Fibroblast of the aortic adventitia (primary cell): ENCODE measurements around the gene TRABD2B. TPM values are rescaled to one million over a fixed set of nuclear protein-coding genes. Genes with fewer than 3 reads are reported as not detected.

Experiments used
- DNase-seq: peaks from one replicate; pipeline ENCODE4 v3.0.0-alpha.2; 2010; ENCODE audit warnings: low read depth
- H3K4me3 ChIP-seq: 2 replicates; pipeline ENCODE4 v1.5.1; 2011; ENCODE audit warnings: low read depth, mild to moderate bottlenecking, control low read depth, low read length, moderate library complexity
- total RNA-seq: library from RNA; depleted of rRNA; stranded (reverse); fragments of >200 nt; gene quantifications from 2 replicates; pipeline ENCODE4 v1.2.3, GENCODE V29; 2012; ENCODE audit warnings: low replicate concordance
- TF ChIP-seq, protein P1 (sequence below): IDR thresholded peaks from 2 replicates; pipeline ENCODE4 v1.5.1; 2011; ENCODE audit warnings: mild to moderate bottlenecking, low read length, control low read depth, inconsistent platforms; ENCODE audit not compliant: insufficient read depth

TRABD2B gene
- total RNA-seq, 1 donor = under 0.01 TPM

DNA sequence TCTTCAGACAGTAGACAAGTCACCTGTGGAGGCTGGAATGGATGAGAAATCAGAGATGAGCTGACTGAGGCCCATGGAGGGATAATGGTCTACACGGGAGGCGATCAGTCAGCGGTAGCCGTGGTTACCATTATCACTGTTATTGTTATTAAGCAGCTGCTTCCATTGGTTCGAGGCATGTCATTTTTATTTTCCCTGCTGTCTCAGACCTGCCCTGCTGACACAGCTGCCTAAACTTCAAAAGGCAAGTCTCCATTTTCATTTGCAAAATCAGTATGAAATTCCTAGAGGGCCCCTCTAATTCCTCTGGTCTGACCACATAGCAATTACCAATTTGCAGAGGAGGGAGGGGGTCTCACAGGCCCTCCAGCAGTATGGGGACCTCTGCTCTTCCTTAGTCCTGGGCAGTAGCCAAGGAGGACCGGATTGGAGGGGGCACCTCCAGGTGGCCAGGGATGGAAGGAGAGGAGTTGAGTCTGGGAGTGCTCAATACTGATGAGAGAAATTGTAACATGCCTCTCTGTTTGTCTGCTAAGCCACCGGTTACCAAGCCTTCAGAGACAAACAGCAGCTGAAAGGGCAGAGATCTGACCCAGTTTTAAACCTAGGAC, 184.2 kb downstream of the TRABD2B start:
- no peak for DNase-seq
- TF ChIP-seq, protein P1, sequence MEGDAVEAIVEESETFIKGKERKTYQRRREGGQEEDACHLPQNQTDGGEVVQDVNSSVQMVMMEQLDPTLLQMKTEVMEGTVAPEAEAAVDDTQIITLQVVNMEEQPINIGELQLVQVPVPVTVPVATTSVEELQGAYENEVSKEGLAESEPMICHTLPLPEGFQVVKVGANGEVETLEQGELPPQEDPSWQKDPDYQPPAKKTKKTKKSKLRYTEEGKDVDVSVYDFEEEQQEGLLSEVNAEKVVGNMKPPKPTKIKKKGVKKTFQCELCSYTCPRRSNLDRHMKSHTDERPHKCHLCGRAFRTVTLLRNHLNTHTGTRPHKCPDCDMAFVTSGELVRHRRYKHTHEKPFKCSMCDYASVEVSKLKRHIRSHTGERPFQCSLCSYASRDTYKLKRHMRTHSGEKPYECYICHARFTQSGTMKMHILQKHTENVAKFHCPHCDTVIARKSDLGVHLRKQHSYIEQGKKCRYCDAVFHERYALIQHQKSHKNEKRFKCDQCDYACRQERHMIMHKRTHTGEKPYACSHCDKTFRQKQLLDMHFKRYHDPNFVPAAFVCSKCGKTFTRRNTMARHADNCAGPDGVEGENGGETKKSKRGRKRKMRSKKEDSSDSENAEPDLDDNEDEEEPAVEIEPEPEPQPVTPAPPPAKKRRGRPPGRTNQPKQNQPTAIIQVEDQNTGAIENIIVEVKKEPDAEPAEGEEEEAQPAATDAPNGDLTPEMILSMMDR = no peak
- no peak overlapping the region for H3K4me3 ChIP-seq

DNA sequence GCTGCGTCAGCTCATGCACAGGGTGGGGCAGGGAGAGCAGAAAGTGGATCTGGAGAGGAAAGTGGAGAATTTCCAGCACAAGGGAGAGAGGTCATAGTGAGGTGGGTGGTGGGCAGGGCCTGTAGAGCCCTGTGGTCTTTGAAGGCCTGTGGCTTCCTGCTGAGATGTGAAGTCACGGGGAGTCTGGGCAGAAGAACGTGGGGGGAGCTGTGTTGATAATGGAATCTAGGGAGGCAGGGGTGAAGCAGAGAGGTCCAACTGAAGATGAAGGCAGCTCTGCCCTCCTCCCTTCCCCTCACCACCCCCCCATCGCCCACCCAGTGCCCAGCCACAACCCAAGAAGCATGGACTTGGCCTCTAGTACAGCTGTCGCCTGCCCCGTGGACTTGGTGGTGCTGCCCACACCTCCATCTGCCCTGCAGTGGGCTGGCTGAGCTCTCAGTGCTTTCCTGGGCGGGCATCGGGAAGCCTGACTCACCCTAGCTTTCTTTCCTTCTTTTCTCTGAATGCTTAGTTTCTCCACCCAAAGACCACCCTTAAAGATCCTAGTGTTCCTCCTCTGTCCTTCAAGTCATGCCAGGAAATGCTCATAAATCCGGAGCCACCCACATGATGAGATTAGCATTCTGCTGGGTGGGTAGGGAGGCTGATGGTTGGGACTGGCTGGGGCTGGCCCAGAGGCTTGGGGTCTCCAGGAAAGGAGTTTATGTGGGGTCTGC, 186.1 kb downstream of the TRABD2B start:
- no peak overlapping the region for H3K4me3 ChIP-seq
- no peak for DNase-seq
- TF ChIP-seq, protein P1 = no peak

DNA sequence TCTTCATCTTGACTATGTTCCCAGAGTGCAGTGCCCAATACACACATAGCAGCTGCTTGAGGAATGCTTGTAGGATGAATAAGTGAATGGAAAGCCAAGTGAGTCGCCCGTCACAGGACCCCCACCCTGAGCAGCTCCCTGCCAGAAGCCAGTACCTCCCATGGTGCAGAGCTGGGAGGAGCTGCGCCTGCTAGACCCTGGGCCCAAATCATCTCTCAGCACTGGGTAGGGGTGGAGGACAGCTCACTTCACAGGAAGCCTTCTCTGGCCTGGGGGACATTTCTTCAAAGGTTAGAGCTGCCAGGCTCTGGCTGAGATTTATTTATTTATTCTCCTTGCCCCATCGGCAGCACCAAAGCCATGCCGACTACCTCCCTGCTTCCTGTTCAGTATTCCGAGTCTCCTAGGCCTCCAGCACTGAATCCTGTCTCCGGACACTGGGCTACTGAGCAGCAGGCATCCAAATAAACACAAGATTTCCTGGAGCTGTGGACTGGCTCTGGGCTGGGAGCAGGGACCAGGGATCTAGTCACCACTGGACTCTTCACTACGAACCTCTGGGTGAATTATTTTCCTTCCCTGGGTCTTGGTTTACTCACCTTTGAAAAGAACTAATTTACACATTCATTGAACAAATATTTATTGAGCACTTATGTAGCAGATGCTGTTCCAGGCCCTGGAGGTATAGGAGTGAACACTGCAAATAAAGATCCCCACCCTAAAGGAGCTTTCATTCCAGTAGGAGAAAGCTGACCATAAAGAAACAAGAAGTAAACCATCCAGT, 187.7 kb downstream of the TRABD2B start:
- TF ChIP-seq, protein P1 = no peak
- no peak overlapping the region for H3K4me3 ChIP-seq
- DNase-seq = peak; percentile 5

GRCh38 chr1:47808612-47809011, 188.6 kb downstream of the TRABD2B start:
- TF ChIP-seq, protein P1 = no peak
- no peak for DNase-seq
- H3K4me3 ChIP-seq = no peak overlapping the region

DNA sequence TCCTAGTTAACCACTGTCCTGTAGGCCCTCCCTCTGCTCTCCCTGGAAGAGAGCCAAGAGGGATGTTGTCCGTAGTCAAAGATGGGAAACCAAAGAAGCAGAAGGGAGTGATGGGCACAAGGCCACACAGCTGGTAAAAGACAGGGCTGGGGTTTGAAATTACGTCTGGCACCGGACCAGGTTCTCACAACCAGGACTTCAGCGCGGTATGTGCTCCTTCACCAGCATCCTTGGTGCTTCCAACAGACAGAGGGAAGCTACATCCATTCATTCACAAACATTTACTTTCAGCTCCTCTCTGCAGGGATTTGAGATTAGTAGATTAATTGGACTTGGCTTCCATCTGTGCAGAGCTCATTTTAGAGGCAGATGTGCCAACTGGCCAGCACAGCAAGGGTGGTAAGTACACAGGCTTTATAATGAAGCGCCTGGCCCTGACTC, 191.2 kb downstream of the TRABD2B start:
- TF ChIP-seq, protein P1 = no peak
- H3K4me3 ChIP-seq = no peak overlapping the region
- DNase-seq = no peak

DNA sequence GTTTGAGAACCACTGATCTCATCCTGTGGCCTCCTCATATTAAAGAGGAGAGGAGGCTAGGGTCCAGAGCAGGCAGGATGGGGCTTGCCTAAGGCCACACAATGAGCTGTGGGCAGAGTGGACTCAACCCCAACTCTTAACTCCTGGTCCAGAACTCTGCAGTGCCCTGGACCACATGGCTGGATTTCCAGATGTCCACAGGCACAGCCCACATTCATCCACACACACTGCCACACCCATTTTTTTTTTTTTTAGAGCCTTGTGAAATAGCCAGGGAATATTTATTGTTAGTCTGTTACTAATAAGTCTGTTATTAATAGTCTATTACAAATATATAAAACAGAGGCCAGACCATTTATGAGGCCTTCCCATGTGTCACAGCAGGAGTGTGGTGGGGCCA, 192.2 kb downstream of the TRABD2B start:
- TF ChIP-seq, protein P1 = no peak
- no peak for DNase-seq

More for the DNA sequence above, 192.2 kb downstream of the TRABD2B start:
- H3K4me3 ChIP-seq = no peak overlapping the region
